ENCODE results near the gene RAB33A. TPM values are rescaled to one million over a fixed set of nuclear protein-coding genes. Genes with fewer than 3 reads are reported as not detected.

The RAB33A gene
- total and polyA plus RNA-seq, 2 experiments from 2014 or later: 2.8 to 7.2 TPM

DNA sequence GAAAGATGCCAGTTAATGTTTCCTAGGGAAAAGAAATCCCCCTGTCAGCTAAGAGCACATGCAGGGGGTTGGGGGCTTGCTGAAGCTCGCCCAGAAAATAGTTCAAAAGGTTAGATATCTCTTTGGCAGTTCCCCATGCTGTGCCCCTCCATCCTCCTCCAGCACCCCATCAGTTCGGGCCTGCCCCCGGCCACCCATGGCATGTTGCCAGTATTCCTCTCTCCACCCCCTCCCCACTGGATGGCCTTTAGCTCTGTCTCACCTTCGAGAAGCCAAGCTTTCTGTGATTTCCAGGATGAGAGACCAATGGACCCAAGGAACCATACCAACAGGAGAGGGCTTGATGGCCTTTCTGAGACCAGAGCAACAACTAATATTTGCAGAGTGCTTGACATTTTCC, 5.2 kb downstream of the RAB33A start:
- H3K9me3 ChIP-seq (ENCODE audit: low read depth): no peaks in the 10 kb centered on the region
- H3K27me3 ChIP-seq: no peaks in the 10 kb centered on the region
- no peak for DNase-seq (ENCODE audit: low read depth in 1 of 2, low spot score in 1 of 2)
- no peak overlapping the region for H3K4me3 ChIP-seq
- no peak overlapping the region for H3K27ac ChIP-seq
- peaks cover 15% of the 10 kb centered on the region for H3K4me1 ChIP-seq (ENCODE audit: low read depth)
- H3K36me3 ChIP-seq: no peaks in the 10 kb centered on the region
- TF ChIP-seq, protein P1, sequence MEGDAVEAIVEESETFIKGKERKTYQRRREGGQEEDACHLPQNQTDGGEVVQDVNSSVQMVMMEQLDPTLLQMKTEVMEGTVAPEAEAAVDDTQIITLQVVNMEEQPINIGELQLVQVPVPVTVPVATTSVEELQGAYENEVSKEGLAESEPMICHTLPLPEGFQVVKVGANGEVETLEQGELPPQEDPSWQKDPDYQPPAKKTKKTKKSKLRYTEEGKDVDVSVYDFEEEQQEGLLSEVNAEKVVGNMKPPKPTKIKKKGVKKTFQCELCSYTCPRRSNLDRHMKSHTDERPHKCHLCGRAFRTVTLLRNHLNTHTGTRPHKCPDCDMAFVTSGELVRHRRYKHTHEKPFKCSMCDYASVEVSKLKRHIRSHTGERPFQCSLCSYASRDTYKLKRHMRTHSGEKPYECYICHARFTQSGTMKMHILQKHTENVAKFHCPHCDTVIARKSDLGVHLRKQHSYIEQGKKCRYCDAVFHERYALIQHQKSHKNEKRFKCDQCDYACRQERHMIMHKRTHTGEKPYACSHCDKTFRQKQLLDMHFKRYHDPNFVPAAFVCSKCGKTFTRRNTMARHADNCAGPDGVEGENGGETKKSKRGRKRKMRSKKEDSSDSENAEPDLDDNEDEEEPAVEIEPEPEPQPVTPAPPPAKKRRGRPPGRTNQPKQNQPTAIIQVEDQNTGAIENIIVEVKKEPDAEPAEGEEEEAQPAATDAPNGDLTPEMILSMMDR (IDR thresholded peaks at IDR 0.05; ENCODE audit: low read depth, low read length): no peak

DNA sequence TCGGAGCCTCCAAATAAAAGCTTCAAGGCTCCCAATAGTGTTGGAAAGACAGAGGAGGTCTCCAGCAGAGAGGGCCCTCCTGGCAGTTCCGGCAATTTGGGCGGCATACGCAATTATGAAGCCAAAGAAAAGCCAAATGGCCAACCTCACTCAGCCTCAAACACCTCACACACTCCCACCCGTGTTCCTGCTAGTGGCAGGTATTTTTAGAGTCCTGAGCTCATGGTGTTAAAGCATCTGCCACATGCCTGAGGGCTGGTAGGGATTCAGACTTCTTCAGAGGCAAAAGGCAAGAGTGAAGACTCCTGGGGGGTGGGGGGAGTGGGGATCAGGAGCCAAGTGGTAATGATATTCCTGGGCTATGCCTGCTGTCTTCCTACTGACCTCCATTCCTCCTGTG, 7.4 kb downstream of the RAB33A start:
- Histone ChIP-seq H3K27ac (no peak overlapping the region), H3K4me1 (ENCODE audit: low read depth) (peaks cover 7% of the 10 kb centered on the region)
- TF ChIP-seq, protein P1 (IDR thresholded peaks at IDR 0.05; ENCODE audit: low read depth, low read length): no peak

DNA sequence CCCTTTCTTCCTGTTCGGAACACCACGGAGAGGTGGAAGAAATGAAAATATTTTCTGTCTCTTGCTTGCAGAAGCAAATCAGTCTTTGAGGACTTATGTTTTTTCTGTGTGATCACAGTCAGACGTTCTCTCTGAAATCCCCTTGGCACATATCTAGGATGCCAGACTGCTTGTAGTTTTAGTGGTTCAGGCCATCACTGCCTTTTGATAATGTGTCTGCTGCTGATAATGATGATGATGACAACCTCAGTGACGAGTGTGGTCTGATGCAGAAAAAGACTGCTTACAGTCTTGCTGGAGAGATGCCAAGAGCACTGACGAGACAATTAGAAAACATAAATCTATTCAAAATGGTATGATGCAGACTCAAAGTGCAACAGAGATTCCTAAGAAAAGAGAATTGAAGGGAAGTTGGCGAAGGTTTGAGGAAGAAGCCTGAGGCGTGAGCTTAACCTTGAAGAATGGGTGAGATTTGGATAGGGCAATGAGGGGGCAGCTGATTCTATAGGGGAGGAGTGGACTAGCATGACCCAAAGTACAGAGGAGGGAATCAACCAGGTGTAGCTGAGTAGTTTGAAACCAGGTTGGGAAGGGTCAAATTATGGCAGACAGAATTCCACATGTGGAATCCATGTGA, 7.9 kb downstream of the RAB33A start:
- DNase-seq (ENCODE audit: low read depth in 1 of 2, low spot score in 1 of 2): peak in 1 of 2 donors; percentile 48
- Histone ChIP-seq H3K27ac (no peak overlapping the region), H3K27me3 (no peaks in the 10 kb centered on the region), H3K4me1 (ENCODE audit: low read depth) (peaks cover 7% of the 10 kb centered on the region), H3K36me3 (no peaks in the 10 kb centered on the region), H3K9me3 (ENCODE audit: low read depth) (no peaks in the 10 kb centered on the region), H3K4me3 (no peak overlapping the region)
- TF ChIP-seq, protein P1 (IDR thresholded peaks at IDR 0.05; ENCODE audit: low read depth, low read length): no peak

More for the DNA sequence above, 7.4 kb downstream of the RAB33A start:
- Histone ChIP-seq H3K36me3 (no peaks in the 10 kb centered on the region), H3K4me3 (no peak overlapping the region), H3K27me3 (no peaks in the 10 kb centered on the region), H3K9me3 (ENCODE audit: low read depth) (no peaks in the 10 kb centered on the region)
- no peak for DNase-seq (ENCODE audit: low read depth in 1 of 2, low spot score in 1 of 2)

DNA sequence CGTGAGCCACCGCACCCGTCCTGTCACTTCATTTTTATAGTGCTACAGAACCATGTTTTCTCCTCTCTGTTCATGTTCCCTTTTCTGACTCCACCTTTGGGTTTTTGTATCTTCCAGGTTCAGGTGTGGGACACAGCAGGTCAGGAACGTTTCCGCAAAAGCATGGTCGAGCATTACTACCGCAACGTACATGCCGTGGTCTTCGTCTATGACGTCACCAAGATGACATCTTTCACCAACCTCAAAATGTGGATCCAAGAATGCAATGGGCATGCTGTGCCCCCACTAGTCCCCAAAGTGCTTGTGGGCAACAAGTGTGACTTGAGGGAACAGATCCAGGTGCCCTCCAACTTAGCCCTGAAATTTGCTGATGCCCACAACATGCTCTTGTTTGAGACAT, 12.4 kb downstream of the RAB33A start:
- Histone ChIP-seq H3K4me1 (ENCODE audit: low read depth) (peaks cover 5% of the 10 kb centered on the region), H3K36me3 (no peaks in the 10 kb centered on the region), H3K9me3 (ENCODE audit: low read depth) (no peaks in the 10 kb centered on the region), H3K27me3 (no peaks in the 10 kb centered on the region), H3K4me3 (no peak overlapping the region), H3K27ac (no peak overlapping the region)
- DNase-seq (ENCODE audit: low read depth in 1 of 2, low spot score in 1 of 2): no peak
- TF ChIP-seq, protein P1 (IDR thresholded peaks at IDR 0.05; ENCODE audit: low read depth, low read length): no peak

DNA sequence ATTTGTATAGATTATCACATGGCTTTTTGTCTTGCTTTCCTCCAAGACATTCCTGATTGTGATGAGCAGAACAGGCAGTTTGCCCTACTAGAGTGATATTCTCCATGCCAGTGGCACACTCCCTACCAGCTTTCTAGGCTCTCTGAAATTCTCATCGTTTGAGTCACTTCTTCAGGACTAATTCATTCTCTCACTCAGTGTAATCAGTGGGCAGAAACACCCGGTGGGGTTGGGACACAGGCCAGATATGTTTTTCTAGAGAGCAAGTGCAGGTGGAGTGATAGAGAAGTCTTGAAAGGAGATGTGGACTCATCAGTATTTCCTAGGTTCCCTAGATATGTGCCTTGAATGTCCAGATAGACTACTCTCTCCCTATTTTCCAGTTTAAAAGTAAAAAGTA, 13.1 kb downstream of the RAB33A start:
- Histone ChIP-seq H3K27me3 (no peaks in the 10 kb centered on the region), H3K27ac (no peak overlapping the region), H3K9me3 (ENCODE audit: low read depth) (no peaks in the 10 kb centered on the region), H3K4me1 (ENCODE audit: low read depth) (no peaks in the 10 kb centered on the region), H3K4me3 (no peak overlapping the region), H3K36me3 (no peaks in the 10 kb centered on the region)
- no peak for DNase-seq (ENCODE audit: low read depth in 1 of 2, low spot score in 1 of 2)
- TF ChIP-seq, protein P1 (IDR thresholded peaks at IDR 0.05; ENCODE audit: low read depth, low read length): no peak

Data from cardiac muscle cell (in vitro differentiated cells and primary cell).